ENCODE measurements around the gene LRRN1.

- no peak for TF ChIP-seq EZH2phosphoT487 (IDR thresholded peaks at IDR 0.05; ENCODE audit: borderline replicate concordance, low read depth, low read length)
- no peak for TF ChIP-seq CTCF (conservative IDR thresholded peaks at IDR 0.05; ENCODE audit: low read length)
Measured at GRCh38 chr3:3771094-3771493, 28.1 kb upstream of the LRRN1 start.
